K562 (cell line): Measurements from ENCODE around the gene MOSPD3. TPM values are rescaled to one million over a fixed set of nuclear protein-coding genes. Genes with fewer than 3 reads are reported as not detected.

Experiments used
- ATAC-seq: fragments of 200-7000 bp; cut with Tn5 transposase; 3 replicates; pipeline ENCODE4 v1.9.1; 2020; ENCODE audit warnings: moderate library complexity
- BruUV-seq: library from RNA; stranded (reverse); fragments of 400-500 nt; replicated peaks from 2 replicates; lab custom pipeline; 2021; lab: Mats Ljungman, UMichigan
- CTCF ChIA-PET: fragments of 300-600 bp; formaldehyde crosslinking; extraction: SDS; loops from one replicate; lab custom pipeline; 2021; ENCODE audit warnings: low intra/inter-chr PET ratio; lab: Yijun Ruan, JAX
- POLR2A ChIA-PET: fragments of 300-600, 350-650 bp; sonication (Branson Sonifier 250); formaldehyde crosslinking; extraction: SDS; loops from one replicate; lab custom pipeline; 2021; ENCODE audit warnings: antibody characterized with exemption, inconsistent platforms; lab: Yijun Ruan, JAX
- DNase-seq, 4 experiments: peaks; one replicate each; pipeline versions ENCODE4 v3.0.0 to v3.0.0-alpha.2; 2011 to 2018; ENCODE audit warnings: low spot score in 3 of 4, mixed read lengths in 3 of 4; ENCODE audit errors: extremely low read depth in 1 of 4
- FAIRE-seq: peaks from 2 replicates; lab custom pipeline; 2011; peaks lifted over from hg19 to GRCh38; lab: Jason Lieb, UNC
- H2AFZ ChIP-seq: 2 replicates; pipeline ENCODE4 v1.6.0; 2011; ENCODE audit warnings: low read depth, low read length, control low read depth, inconsistent platforms
- H3K27ac ChIP-seq: fragments of 200-600 bp; 3 replicates; pipeline ENCODE4 v1.8.0; 2011; ENCODE audit warnings: low read depth, mild to moderate bottlenecking, control low read depth, inconsistent platforms, low read length, moderate library complexity, mixed read lengths; ENCODE audit errors: extremely low read depth
- H3K27me3 ChIP-seq, 2 experiments: fragments of 300-600 bp in 1 of 2; 2 replicates in 1 of 2; 3 replicates in 1 of 2; pipeline versions ENCODE4 v1.6.0 to v1.8.0; 2011; ENCODE audit warnings: inconsistent platforms in 2 of 2, low read length in 2 of 2, mild to moderate bottlenecking in 1 of 2, mixed read lengths in 1 of 2, moderate library complexity in 1 of 2; ENCODE audit not compliant: control insufficient read depth in 2 of 2, insufficient read depth in 2 of 2
- H3K36me3 ChIP-seq: fragments of 300-600 bp; 3 replicates; pipeline ENCODE4 v1.8.0; 2011; ENCODE audit warnings: mild to moderate bottlenecking, low read length, inconsistent platforms; ENCODE audit not compliant: control insufficient read depth, insufficient read depth
- H3K4me1 ChIP-seq, 2 experiments: fragments of 200-600 bp in 1 of 2; replicated peaks in 1 of 2; 2 replicates in 1 of 2; 3 replicates in 1 of 2; pipeline versions ENCODE4 v1.5.1 to v1.8.0; 2011; ENCODE audit warnings: inconsistent platforms in 2 of 2, low read length in 2 of 2, mild to moderate bottlenecking in 1 of 2, mixed read lengths in 1 of 2, moderate library complexity in 1 of 2; ENCODE audit not compliant: control insufficient read depth in 2 of 2, insufficient read depth in 2 of 2
- H3K4me2 ChIP-seq: 2 replicates; pipeline ENCODE4 v1.6.1; 2011; ENCODE audit warnings: low read length, control low read depth, inconsistent platforms, mixed read lengths; ENCODE audit not compliant: insufficient read depth
- H3K4me3 ChIP-seq: fragments of 200-600 bp; sonication (generic), shearing (Covaris generic); 2 replicates; pipeline ENCODE4 v1.5.1; 2016; ENCODE audit warnings: control low read depth, inconsistent platforms
- H3K79me2 ChIP-seq: fragments of 200-600 bp; 3 replicates; pipeline ENCODE4 v1.8.0; 2011; ENCODE audit warnings: low read length, inconsistent platforms; ENCODE audit not compliant: control insufficient read depth, insufficient read depth
- H3K9ac ChIP-seq, 2 experiments: 2 replicates each; pipeline versions ENCODE4 v1.6.0 to v1.6.1; 2011; ENCODE audit warnings: low read depth in 2 of 2, low read length in 2 of 2, control low read depth in 1 of 2, inconsistent platforms in 1 of 2, mild to moderate bottlenecking in 1 of 2, mixed read lengths in 1 of 2; ENCODE audit not compliant: insufficient read depth in 1 of 2
- H3K9me1 ChIP-seq: one replicate; pipeline ENCODE4 v1.6.0; 2011; ENCODE audit warnings: inconsistent platforms, mild to moderate bottlenecking, low read length, moderate library complexity; ENCODE audit not compliant: control insufficient read depth, insufficient read depth
- H3K9me3 ChIP-seq: replicated peaks from 2 replicates; pipeline ENCODE4 v1.5.1; 2011; ENCODE audit warnings: low read depth, low read length, inconsistent platforms; ENCODE audit not compliant: control insufficient read depth, insufficient read depth
- H4K20me1 ChIP-seq: replicated peaks from 2 replicates; pipeline ENCODE4 v1.6.1; 2011; ENCODE audit warnings: low read length, inconsistent platforms, mixed read lengths; ENCODE audit not compliant: control insufficient read depth, insufficient read depth
- ARID1B ChIP-seq: fragments of 450-650 bp; IDR thresholded peaks from 2 replicates; pipeline ENCODE4 v1.6.1; 2016; ENCODE audit warnings: antibody characterized with exemption, mild to moderate bottlenecking, inconsistent platforms
- BRF2 ChIP-seq: IDR thresholded peaks from 3 replicates; pipeline ENCODE4 v1.6.1; 2011; ENCODE audit warnings: borderline replicate concordance, mild to moderate bottlenecking; ENCODE audit not compliant: insufficient read length, insufficient read depth
- CCAR2 ChIP-seq: fragments of 200-400 bp; formaldehyde crosslinking; IDR thresholded peaks from 2 replicates; pipeline ENCODE4 v1.6.1; 2017; ENCODE audit warnings: mild to moderate bottlenecking, low read depth, low read length
- CEBPG ChIP-seq, 3 experiments: fragments of 200-800 bp in 1 of 3; sonication (Bioruptor generic) in 1 of 3; sonication (generic) in 1 of 3; formaldehyde crosslinking in 1 of 3; IDR thresholded peaks in 2 of 3; conservative IDR thresholded peaks in 1 of 3; 2 replicates each; pipeline versions ENCODE4 v1.6.1 to v1.8.0; 2016 to 2022; ENCODE audit warnings: missing compliant biosample characterization in 2 of 3, missing genetic modification characterization in 2 of 3, mild to moderate bottlenecking in 1 of 3, missing genetic modification reagents in 1 of 3
- E2F3 ChIP-seq: fragments of 250-450 bp; sonication (Bioruptor Pico); IDR thresholded peaks from 2 replicates; pipeline ENCODE4 v1.4.0; 2020; ENCODE audit warnings: mild to moderate bottlenecking
- ELK1 ChIP-seq: sonication (generic); formaldehyde crosslinking; IDR thresholded peaks from 2 replicates; pipeline ENCODE4 v1.8.1; 2022; ENCODE audit warnings: missing genetic modification reagents
- JUN ChIP-seq, 2 experiments: sonication (generic) in 1 of 2; formaldehyde crosslinking in 1 of 2; IDR thresholded peaks; 2 replicates each; pipeline versions ENCODE4 v1.6.1 to v1.8.0; 2012 to 2022; ENCODE audit warnings: borderline replicate concordance in 2 of 2, mild to moderate bottlenecking in 2 of 2, improper control_type of control experiment in 1 of 2, low read depth in 1 of 2, low read length in 1 of 2, missing genetic modification reagents in 1 of 2
- MTA2 ChIP-seq: fragments of 450-650 bp; IDR thresholded peaks from 2 replicates; pipeline ENCODE4 v1.6.1; 2016; ENCODE audit warnings: low read depth
- NELFE ChIP-seq: IDR thresholded peaks from 2 replicates; pipeline ENCODE4 v1.6.1; 2011; ENCODE audit warnings: mild to moderate bottlenecking; ENCODE audit not compliant: insufficient read depth, insufficient read length
- NKRF ChIP-seq: fragments of 450-650 bp; IDR thresholded peaks from 2 replicates; pipeline ENCODE4 v1.6.1; 2016; ENCODE audit warnings: borderline replicate concordance
- PTTG1 ChIP-seq: fragments of 450-650 bp; IDR thresholded peaks from 2 replicates; pipeline ENCODE4 v1.6.1; 2016; ENCODE audit warnings: low read depth, mild to moderate bottlenecking, missing genetic modification characterization, missing compliant biosample characterization
- ZNF609 ChIP-seq: sonication (generic); formaldehyde crosslinking; IDR thresholded peaks from 2 replicates; pipeline ENCODE4 v1.8.1; 2023; ENCODE audit warnings: missing genetic modification reagents, mild to moderate bottlenecking, borderline replicate concordance
- WGBS: fragments of 100-300 bp; shearing (Covaris generic); methylation state at CpG from one replicate; pipeline ENCODE4 v1.1.6; 2016; ENCODE audit warnings: low coverage, mixed read lengths; ENCODE audit not compliant: insufficient coverage; ENCODE audit errors: missing lambda C conversion rate; 5-methylcytosine and 5-hydroxymethylcytosine counted together
- in situ Hi-C: fragments of 300-500 bp; cut with MboI; formaldehyde crosslinking; loops from 4 replicates; pipeline ENCODE4 v1.15.0; 2018; ENCODE audit warnings: inconsistent platforms, mixed read lengths
- intact Hi-C: fragments of 100-400 bp; cut with micrococcal nuclease; formaldehyde crosslinking; loops from 2 replicates; pipeline ENCODE4 v1.14.2; 2022
- polyA plus RNA-seq, 8 experiments: library from polyadenylated mRNA; depleted of rRNA in 4 of 8; stranded (reverse) in 5 of 8; unstranded in 3 of 8; fragments of >200 nt; fragmentation: Nextera tagmentation in 2 of 8; fragmentation: Illumina TruSeq in 1 of 8; extraction: Ambion mirVana in 2 of 8; extraction: Trizol in 1 of 8; gene quantifications; 2 replicates each; pipeline versions ENCODE4 v1.2.1 to v1.2.3, GENCODE V29; 2011 to 2014; ENCODE audit warnings: inconsistent platforms in 1 of 8, missing spikeins in 1 of 8
- total RNA-seq, 7 experiments: library from RNA; depleted of rRNA in 6 of 7; stranded (reverse); fragments of >200 nt in 6 of 7; fragmentation: Illumina TruSeq in 2 of 7; extraction: Trizol in 2 of 7; gene quantifications; 2 replicates each; pipeline versions ENCODE4 v1.2.1 to v1.2.3, GENCODE V29; 2011 to 2021; ENCODE audit warnings: low replicate concordance in 1 of 7

The MOSPD3 gene
- total and polyA plus RNA-seq, 9 of the 15 experiments (the other 6 are each of a cell fraction or from before 2014, with no cell fraction given), result 1.4 to 32.1 (median 7.3) TPM

- ATAC-seq, result no peak
- H3K36me3 ChIP-seq, result peaks cover 3% of the 10 kb centered on the region; the same call in 1 of the 3 replicates
- H3K27me3 ChIP-seq, result no peaks in the 10 kb centered on the region
- DNase-seq, result no peak
- peaks cover 23 to 42% of the 10 kb centered on the region in 2 experiments; a peak in 3 of 5 replicates for H3K4me1 ChIP-seq
- in situ Hi-C loops (no loop called here), intact Hi-C loops (no loop called here)
- no peak overlapping the region for H2AFZ ChIP-seq
- H3K27ac ChIP-seq, result no peak overlapping the region
- no peak overlapping the region for H3K9ac ChIP-seq
- WGBS, result 84% methylated on average over 5 of the region's 5 CpGs
- CTCF ChIA-PET, result no interaction called here
- no peak overlapping the region for H3K4me2 ChIP-seq
- TF ChIP-seq NKRF (no peak), CEBPG (CRISPR knock-in tag; IDR thresholded peaks at IDR 0.05) (no peak), CEBPG (tag; conservative IDR thresholded peaks at IDR 0.05 in 1 of 2, IDR thresholded peaks at IDR 0.05 in 1 of 2) (no peak), PTTG1 (tag) (no peak), NELFE (no peak), MTA2 (no peak), BRF2 (no peak), JUN (IDR thresholded peaks at IDR 0.05; ENCODE audit: borderline replicate concordance, low read depth, low read length) (no peak), JUN (CRISPR knock-in tag; IDR thresholded peaks at IDR 0.05; ENCODE audit: borderline replicate concordance) (no peak), CCAR2 (no peak), ARID1B (no peak), ELK1 (CRISPR knock-in tag) (no peak), ZNF609 (CRISPR knock-in tag) (no peak), E2F3 (CRISPR knock-in tag) (no peak)
- BruUV-seq, result no TSS peak
- FAIRE-seq, result no peak
- H3K4me3 ChIP-seq, result no peak overlapping the region
- no peaks in the 10 kb centered on the region for H4K20me1 ChIP-seq
- peaks cover 9% of the 10 kb centered on the region; the same call in 2 of the 3 replicates for H3K79me2 ChIP-seq
- H3K9me1 ChIP-seq, result no peaks in the 10 kb centered on the region
- POLR2A ChIA-PET, result no interaction called here
- no peaks in the 10 kb centered on the region for H3K9me3 ChIP-seq
These were observed 2.4 kb upstream of the MOSPD3 start for GRCh38 chr7:100609958-100610357.
